KMS-11 (cell line): ENCODE measurements around the gene IFNA21.
"Not testable (repeated sequence)": the region's sequence is repeated elsewhere in the genome, so short reads cannot be mapped to it uniquely, and the experiment has no call there.

Source experiments
- H2AFZ ChIP-seq: fragments of 200-600 bp; sonication (generic); 2 replicates; pipeline ENCODE4 v1.6.1; 2016; ENCODE audit warnings: antibody characterized with exemption, mixed run types, low read depth
- H3K27ac ChIP-seq: fragments of 200-600 bp; sonication (generic); 2 replicates; pipeline ENCODE4 v1.6.1; 2016; ENCODE audit warnings: mild to moderate bottlenecking, mixed run types
- H3K27me3 ChIP-seq: fragments of 200-600 bp; sonication (generic); 2 replicates; pipeline ENCODE4 v1.6.1; 2017; ENCODE audit warnings: mild to moderate bottlenecking, low read depth, mixed run types, moderate library complexity; ENCODE audit not compliant: insufficient read depth
- H3K36me3 ChIP-seq: fragments of 200-600 bp; sonication (generic); 2 replicates; pipeline ENCODE4 v1.6.1; 2017; ENCODE audit warnings: mild to moderate bottlenecking, mixed run types; ENCODE audit not compliant: insufficient read depth
- H3K4me1 ChIP-seq: fragments of 200-600 bp; sonication (generic); 2 replicates; pipeline ENCODE4 v1.6.1; 2016; ENCODE audit warnings: mild to moderate bottlenecking, low read depth, mixed run types; ENCODE audit not compliant: poor library complexity, severe bottlenecking
- H3K4me2 ChIP-seq: fragments of 200-600 bp; sonication (generic); 2 replicates; pipeline ENCODE4 v1.7.0; 2016; ENCODE audit warnings: mild to moderate bottlenecking, mixed run types
- H3K4me3 ChIP-seq: fragments of 200-600 bp; sonication (generic); IDR thresholded peaks from 2 replicates; pipeline ENCODE4 v1.6.1; 2017; ENCODE audit warnings: low read depth, low read length, mixed read lengths; ENCODE audit not compliant: insufficient read depth
- H3K79me2 ChIP-seq: fragments of 200-600 bp; sonication (generic); 2 replicates; pipeline ENCODE4 v1.6.1; 2016; ENCODE audit warnings: low read depth, mixed run types; ENCODE audit not compliant: insufficient read depth
- H3K9ac ChIP-seq: fragments of 200-600 bp; sonication (generic); 2 replicates; pipeline ENCODE4 v1.6.1; 2016; ENCODE audit warnings: mild to moderate bottlenecking, mixed run types
- H4K20me1 ChIP-seq: fragments of 200-600 bp; sonication (generic); 2 replicates; pipeline ENCODE4 v1.6.1; 2016; ENCODE audit warnings: mild to moderate bottlenecking, mixed run types; ENCODE audit not compliant: insufficient read depth
- CTCF ChIP-seq: fragments of 200-600 bp; sonication (generic); conservative IDR thresholded peaks from 2 replicates; pipeline ENCODE4 v1.6.1; 2017; ENCODE audit warnings: low read depth, mild to moderate bottlenecking, antibody characterized with exemption, low read length, moderate library complexity, mixed read lengths

IFNA21 gene

DNA sequence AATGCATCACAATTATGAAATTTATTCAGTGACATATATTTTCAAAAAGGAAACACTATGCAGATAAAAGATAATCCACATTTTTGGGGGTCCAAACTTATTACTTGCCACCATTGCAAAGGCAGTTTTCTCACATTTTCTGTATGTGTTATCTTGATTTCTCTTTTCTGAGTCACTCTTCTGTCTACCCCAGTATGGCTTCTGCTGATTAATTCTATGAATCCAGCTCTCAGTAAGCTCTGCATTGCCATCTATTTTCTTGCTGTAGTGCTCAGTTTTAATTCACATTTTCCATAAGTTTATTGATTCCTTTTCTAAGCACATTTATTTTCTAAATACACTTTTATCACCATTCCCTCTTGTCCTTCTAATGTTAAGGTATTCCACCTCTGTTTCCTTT lies 38.7 kb upstream of the IFNA21 start:
- no peak overlapping the region for H2AFZ ChIP-seq
- H3K4me2 ChIP-seq, result no peak overlapping the region
- no peaks in the 10 kb centered on the region for H3K4me1 ChIP-seq
- no peak for TF ChIP-seq CTCF
- H3K4me3 ChIP-seq, result no peak overlapping the region
- no peaks in the 10 kb centered on the region for H3K79me2 ChIP-seq
- H3K36me3 ChIP-seq, result no peaks in the 10 kb centered on the region
- H4K20me1 ChIP-seq, result no peaks in the 10 kb centered on the region
- H3K27ac ChIP-seq, result no peak overlapping the region
- H3K9ac ChIP-seq, result no peak overlapping the region
- H3K27me3 ChIP-seq, result no peaks in the 10 kb centered on the region

DNA sequence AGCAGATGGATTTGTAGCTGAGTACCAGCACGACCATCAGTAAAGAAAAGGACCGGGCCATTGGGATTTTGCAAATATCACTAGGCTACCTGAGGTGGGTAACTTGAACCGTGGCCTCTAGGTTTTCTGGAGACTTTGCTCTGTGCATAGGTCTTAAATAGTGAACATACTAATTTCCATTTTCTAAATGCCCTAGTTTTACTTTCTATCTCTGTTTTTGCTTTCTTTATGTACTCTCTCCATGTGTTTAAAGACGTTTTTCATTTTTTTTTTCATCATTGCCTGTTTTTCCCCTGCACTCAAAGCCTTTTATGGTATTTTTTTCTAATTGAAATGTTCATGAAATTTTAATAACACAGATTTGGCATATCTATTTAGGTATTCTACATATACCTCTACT lies 35.6 kb upstream of the IFNA21 start, which contains the start of gene IFNA7:
IFNA7 (minus strand) TSS at position 101 of the 400 bp plus-strand sequence; CDS start at position 61, 40 bp downstream.
- not testable (repeated sequence) for H3K79me2 ChIP-seq

GRCh38 chr9:21194867-21195776 lies 28.7 kb upstream of the IFNA21 start:
- H3K79me2 ChIP-seq, H2AFZ ChIP-seq, H3K4me1 ChIP-seq, H3K27me3 ChIP-seq, H4K20me1 ChIP-seq, H3K36me3 ChIP-seq, H3K27ac ChIP-seq, H3K4me3 ChIP-seq, H3K9ac ChIP-seq: not testable (repeated sequence)
- H3K4me2 ChIP-seq, result 0 out of 2 replicates have a peak overlapping the region, but pooled peaks have one; percentile 53
- peak; percentile 48 for TF ChIP-seq CTCF

More for the DNA sequence above, 35.6 kb upstream of the IFNA21 start, which contains the start of gene IFNA7:
- H3K4me3 ChIP-seq, H3K9ac ChIP-seq, H4K20me1 ChIP-seq, H3K4me2 ChIP-seq, H3K27me3 ChIP-seq, H3K36me3 ChIP-seq, H3K4me1 ChIP-seq, H3K27ac ChIP-seq, H2AFZ ChIP-seq: not testable (repeated sequence)

DNA sequence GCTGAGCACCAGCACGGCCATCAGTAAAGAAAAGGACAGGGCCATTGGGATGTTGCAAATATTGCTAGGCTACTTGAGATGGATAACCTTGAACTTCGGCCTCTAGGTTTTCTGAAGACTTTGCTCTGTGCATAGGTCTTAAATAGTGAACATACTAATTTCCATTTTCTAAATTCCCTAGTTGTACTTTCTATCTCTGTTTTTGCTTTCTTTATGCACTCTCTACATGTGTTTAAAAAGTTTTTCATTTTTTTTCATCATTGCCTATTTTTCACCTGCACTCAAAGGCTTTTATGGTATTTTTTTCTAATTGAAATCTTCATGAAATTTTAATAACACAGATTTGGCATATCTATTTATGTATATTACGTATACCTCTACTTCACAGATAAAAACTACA lies 21.0 kb upstream of the IFNA21 start, which contains the start of gene IFNA4:
IFNA4 (minus strand) TSS at position 101 of the 400 bp plus-strand sequence; CDS start at position 45, 56 bp downstream.
- not testable (repeated sequence) for H3K79me2 ChIP-seq, H3K4me3 ChIP-seq, H3K9ac ChIP-seq, H3K27ac ChIP-seq, H3K4me1 ChIP-seq, H2AFZ ChIP-seq, H3K4me2 ChIP-seq, H4K20me1 ChIP-seq, H3K36me3 ChIP-seq, H3K27me3 ChIP-seq

- H3K4me1 ChIP-seq, H3K27me3 ChIP-seq, H4K20me1 ChIP-seq, H3K36me3 ChIP-seq, H3K4me3 ChIP-seq, H3K4me2 ChIP-seq, H3K27ac ChIP-seq, H3K9ac ChIP-seq, H2AFZ ChIP-seq, H3K79me2 ChIP-seq: not testable (repeated sequence)
- TF ChIP-seq CTCF, result peak; percentile 64
These were observed 16.6 kb upstream of the IFNA21 start for GRCh38 chr9:21182810-21183736.
